Kidney epithelial cell (primary cell): Measurements from ENCODE around the gene SV2B. TPM values are rescaled to one million over a fixed set of nuclear protein-coding genes. Genes with fewer than 3 reads are reported as not detected.

Experiments
- DNase-seq: peaks from one replicate; pipeline ENCODE4 v3.0.0-alpha.2; 2010; ENCODE audit warnings: low read depth
- H3K27me3 ChIP-seq: 2 replicates; pipeline ENCODE4 v1.6.0; 2011; ENCODE audit warnings: low read length; ENCODE audit not compliant: control insufficient read depth, insufficient read depth
- H3K36me3 ChIP-seq: 2 replicates; pipeline ENCODE4 v1.5.1; 2011; ENCODE audit warnings: low read length; ENCODE audit not compliant: control insufficient read depth, insufficient read depth
- H3K4me3 ChIP-seq: 2 replicates; pipeline ENCODE4 v1.5.1; 2011; ENCODE audit warnings: low read depth, mild to moderate bottlenecking, control low read depth, low read length
- total RNA-seq: library from RNA; depleted of rRNA; stranded (reverse); fragments of >200 nt; gene quantifications from 2 replicates; pipeline ENCODE4 v1.2.3, GENCODE V29; 2015
- TF ChIP-seq, protein P1 (sequence below): IDR thresholded peaks from 2 replicates; pipeline ENCODE4 v1.5.1; 2011; ENCODE audit warnings: mild to moderate bottlenecking, moderate library complexity, low read length, control low read depth, inconsistent platforms; ENCODE audit not compliant: insufficient read depth, poor library complexity, severe bottlenecking

Gene SV2B
- total RNA-seq, 1 donor from 2014 or later = 1.8 TPM

DNA sequence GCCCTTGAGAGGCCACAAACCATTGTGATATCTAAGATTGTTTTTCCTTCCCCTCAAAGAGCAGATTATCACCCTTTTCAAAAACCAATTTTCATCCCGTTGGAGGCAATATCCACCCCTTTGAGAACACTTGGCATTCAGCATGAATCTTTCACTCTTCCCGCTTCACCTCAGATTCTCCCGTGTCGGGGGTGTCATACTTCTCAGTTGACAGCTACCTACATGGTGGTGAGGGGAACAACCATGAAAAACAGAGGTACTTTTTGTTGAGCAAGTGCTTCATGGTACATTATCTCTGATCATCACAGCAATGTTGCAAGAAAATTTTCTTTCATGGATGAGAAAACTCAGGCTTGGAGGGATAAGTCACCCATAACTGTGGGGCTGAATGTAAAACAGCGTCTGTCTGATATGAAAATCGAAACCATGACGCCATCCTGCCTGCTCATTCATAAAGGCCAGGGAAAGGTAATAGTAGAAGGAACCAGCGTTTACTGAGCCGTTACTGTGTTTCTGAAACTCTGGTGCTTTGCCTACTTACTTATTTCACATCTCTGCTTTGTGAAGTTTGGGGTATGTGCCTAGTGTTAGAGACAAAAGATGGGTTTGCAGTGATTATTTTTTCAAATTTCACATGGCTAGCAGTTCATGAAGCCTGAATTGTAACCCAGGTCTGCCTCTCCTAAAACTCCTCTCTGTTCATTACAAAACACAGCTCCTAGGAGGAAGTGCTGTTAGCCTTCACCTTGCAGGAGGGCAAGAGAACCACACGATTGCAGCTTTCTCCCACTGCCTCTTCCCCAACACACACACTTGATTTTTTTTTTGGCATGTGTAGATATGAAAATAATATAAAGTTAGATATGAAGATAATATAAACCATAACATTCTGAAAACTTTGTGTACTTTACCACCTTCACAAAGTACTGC lies 35.4 kb downstream of the SV2B start:
- no peak overlapping the region for H3K4me3 ChIP-seq
- H3K36me3 ChIP-seq = no peaks in the 10 kb centered on the region
- TF ChIP-seq, protein P1, sequence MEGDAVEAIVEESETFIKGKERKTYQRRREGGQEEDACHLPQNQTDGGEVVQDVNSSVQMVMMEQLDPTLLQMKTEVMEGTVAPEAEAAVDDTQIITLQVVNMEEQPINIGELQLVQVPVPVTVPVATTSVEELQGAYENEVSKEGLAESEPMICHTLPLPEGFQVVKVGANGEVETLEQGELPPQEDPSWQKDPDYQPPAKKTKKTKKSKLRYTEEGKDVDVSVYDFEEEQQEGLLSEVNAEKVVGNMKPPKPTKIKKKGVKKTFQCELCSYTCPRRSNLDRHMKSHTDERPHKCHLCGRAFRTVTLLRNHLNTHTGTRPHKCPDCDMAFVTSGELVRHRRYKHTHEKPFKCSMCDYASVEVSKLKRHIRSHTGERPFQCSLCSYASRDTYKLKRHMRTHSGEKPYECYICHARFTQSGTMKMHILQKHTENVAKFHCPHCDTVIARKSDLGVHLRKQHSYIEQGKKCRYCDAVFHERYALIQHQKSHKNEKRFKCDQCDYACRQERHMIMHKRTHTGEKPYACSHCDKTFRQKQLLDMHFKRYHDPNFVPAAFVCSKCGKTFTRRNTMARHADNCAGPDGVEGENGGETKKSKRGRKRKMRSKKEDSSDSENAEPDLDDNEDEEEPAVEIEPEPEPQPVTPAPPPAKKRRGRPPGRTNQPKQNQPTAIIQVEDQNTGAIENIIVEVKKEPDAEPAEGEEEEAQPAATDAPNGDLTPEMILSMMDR = no peak
- no peaks in the 10 kb centered on the region for H3K27me3 ChIP-seq
- peak; percentile 18 for DNase-seq

DNA sequence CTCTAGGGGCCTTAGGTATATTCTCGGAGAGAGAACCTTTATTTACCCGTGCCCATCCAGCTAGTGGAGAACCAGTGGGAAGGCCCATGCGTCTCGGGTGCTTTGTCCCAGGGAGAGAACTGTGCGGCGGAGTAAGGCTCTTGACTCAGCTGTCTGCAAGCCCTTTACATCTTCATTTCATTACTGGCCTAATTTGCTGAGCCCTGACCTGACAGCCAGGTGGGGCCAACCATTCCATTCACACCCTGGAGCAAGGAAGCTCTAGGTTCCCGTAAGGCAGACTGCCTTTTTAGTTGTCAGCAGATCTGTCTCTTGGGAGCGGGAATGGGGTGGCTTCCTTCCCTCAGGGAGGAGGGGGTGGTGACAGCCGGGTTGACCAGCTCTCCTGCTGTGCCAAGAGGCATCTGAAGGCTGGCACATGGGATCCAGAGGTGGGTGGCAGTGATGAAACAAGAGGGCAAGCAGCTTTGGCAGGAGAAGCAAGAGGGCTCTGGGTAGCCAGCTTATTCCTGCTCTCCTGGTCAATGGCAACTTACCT lies 36.4 kb downstream of the SV2B start:
- Histone ChIP-seq H3K36me3 (no peaks in the 10 kb centered on the region), H3K4me3 (no peak overlapping the region), H3K27me3 (no peaks in the 10 kb centered on the region)
- TF ChIP-seq, protein P1 = no peak
- no peak for DNase-seq

DNA sequence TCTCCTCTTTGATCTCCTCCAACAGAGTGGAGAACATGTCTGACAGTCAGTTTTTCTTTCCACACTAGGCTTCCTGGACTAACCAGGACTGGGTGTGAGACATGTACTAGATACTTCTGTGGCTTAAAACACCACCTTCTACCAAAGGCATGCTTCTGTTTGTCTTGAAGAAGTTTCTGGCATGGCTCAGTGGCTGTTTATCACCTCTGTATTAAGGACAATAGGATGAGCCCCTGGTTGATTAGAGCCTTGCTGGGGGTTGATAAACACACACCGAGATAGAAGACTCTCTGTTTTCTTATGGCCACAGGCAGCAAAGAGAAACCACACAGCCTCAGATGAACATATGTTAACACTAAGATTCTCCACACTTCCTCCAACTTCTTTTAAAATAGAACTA lies 40.5 kb downstream of the SV2B start:
- Histone ChIP-seq H3K4me3 (no peak overlapping the region), H3K36me3 (no peaks in the 10 kb centered on the region), H3K27me3 (no peaks in the 10 kb centered on the region)
- no peak for DNase-seq
- TF ChIP-seq, protein P1 = no peak

DNA sequence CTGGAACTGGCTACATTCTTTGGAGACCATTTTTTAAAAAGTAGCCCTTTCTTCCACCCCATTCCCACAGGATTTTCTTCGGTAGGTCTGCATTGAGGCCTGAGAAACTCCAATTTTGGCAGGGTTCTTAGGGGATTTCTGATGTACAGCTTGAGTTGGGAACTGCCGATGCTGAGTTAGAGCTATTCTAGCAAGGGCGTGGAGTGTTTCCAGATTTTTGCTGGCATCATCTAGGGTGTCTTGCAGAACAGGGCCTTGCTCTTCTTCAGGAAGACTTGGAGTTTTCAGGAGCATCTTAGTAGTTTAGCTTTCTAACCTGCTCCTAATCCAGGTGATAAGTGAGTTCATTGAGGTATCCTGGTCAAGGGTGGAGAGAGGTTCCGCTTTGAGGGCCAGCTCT lies 41.0 kb downstream of the SV2B start:
- no peak for DNase-seq
- Histone ChIP-seq H3K4me3 (no peak overlapping the region), H3K36me3 (no peaks in the 10 kb centered on the region), H3K27me3 (no peaks in the 10 kb centered on the region)
- TF ChIP-seq, protein P1 = no peak

DNA sequence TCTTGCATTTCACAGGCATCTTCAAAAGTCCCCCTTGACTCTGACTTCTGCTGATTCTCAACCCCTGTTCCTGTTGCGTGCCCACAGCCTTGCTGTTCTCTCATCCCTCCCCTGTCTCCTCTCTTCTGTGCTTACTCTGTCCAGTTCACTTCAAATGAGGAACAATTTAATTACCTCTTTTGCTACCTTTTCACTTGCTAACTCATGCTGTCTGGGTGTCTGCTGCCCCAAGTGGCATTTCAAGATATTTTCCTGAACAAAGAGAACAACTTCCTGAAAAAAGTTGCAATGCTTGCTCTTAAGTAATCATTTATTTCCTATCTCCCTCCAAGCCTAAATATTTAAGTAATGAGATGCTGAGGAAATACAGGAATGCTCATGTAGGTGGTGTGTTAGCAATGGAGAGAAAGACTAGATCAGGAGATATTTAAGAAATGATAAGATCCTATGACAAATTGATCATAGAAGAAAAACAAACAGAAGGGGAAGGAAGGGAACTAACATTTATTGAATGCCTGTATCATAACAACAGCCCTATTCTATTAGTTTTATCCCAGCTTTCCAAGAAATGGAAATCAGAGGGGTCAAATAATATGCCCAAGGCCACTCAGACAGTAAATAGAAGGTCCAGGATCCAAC lies 42.2 kb downstream of the SV2B start:
- no peak for DNase-seq
- H3K4me3 ChIP-seq = no peak overlapping the region
- H3K36me3 ChIP-seq = no peaks in the 10 kb centered on the region
- TF ChIP-seq, protein P1 = peak; percentile 43
- H3K27me3 ChIP-seq = no peaks in the 10 kb centered on the region
